Karpas-422 (cell line): ENCODE results near the gene CFAP99. TPM values are rescaled to one million over a fixed set of nuclear protein-coding genes. Genes with fewer than 3 reads are reported as not detected.

Experiments used
- DNase-seq: peaks from one replicate; pipeline ENCODE4 v3.0.0-alpha.2; 2015
- H2AFZ ChIP-seq: fragments of 200-600 bp; sonication (generic); 2 replicates; pipeline ENCODE4 v1.6.1; 2014; ENCODE audit warnings: antibody characterized with exemption, low read length, mixed read lengths
- H3K27ac ChIP-seq: fragments of 200-600 bp; sonication (generic); 2 replicates; pipeline ENCODE4 v1.5.1; 2014; ENCODE audit warnings: mild to moderate bottlenecking, low read length, moderate library complexity
- H3K27me3 ChIP-seq: fragments of 200-600 bp; sonication (generic); 2 replicates; pipeline ENCODE4 v1.6.1; 2014; ENCODE audit warnings: low read length, mixed read lengths
- H3K36me3 ChIP-seq: fragments of 200-600 bp; sonication (generic); 2 replicates; pipeline ENCODE4 v1.6.1; 2014; ENCODE audit warnings: low read length, mixed read lengths; ENCODE audit not compliant: insufficient read depth
- H3K4me1 ChIP-seq: fragments of 200-600 bp; sonication (generic); 2 replicates; pipeline ENCODE4 v1.6.1; 2014; ENCODE audit warnings: mild to moderate bottlenecking, low read length, mixed read lengths
- H3K4me2 ChIP-seq: fragments of 200-600 bp; sonication (generic); 2 replicates; pipeline ENCODE4 v1.6.1; 2014; ENCODE audit warnings: low read length, low read depth, mild to moderate bottlenecking; ENCODE audit not compliant: poor library complexity, severe bottlenecking
- H3K4me3 ChIP-seq: fragments of 200-600 bp; sonication (generic); 2 replicates; pipeline ENCODE4 v1.5.1; 2014; ENCODE audit warnings: mild to moderate bottlenecking, antibody characterized with exemption, low read length, mixed read lengths
- H3K79me2 ChIP-seq: fragments of 200-600 bp; sonication (generic); 2 replicates; pipeline ENCODE4 v1.6.1; 2014; ENCODE audit warnings: mild to moderate bottlenecking, low read length, mixed read lengths
- H3K9ac ChIP-seq: fragments of 200-600 bp; sonication (generic); 2 replicates; pipeline ENCODE4 v1.6.0; 2014; ENCODE audit warnings: low read length
- H3K9me2 ChIP-seq: fragments of 200-600 bp; sonication (generic), shearing (Covaris generic); replicated peaks from 2 replicates; pipeline ENCODE4 v1.6.0; 2014; ENCODE audit warnings: mild to moderate bottlenecking, low read length, moderate library complexity; ENCODE audit not compliant: insufficient read depth
- H3K9me3 ChIP-seq: fragments of 300-700, 200-600 bp; sonication (generic); 2 replicates; pipeline ENCODE4 v1.6.1; 2014; ENCODE audit warnings: low read length, mixed read lengths
- H4K20me1 ChIP-seq: fragments of 200-600 bp; sonication (generic); 2 replicates; pipeline ENCODE4 v1.6.1; 2014; ENCODE audit warnings: mild to moderate bottlenecking, antibody characterized with exemption, low read length, low read depth; ENCODE audit not compliant: insufficient read depth
- total RNA-seq: library from RNA; depleted of rRNA; stranded (reverse); fragments of >200 nt; shearing (Covaris generic); gene quantifications from 2 replicates; pipeline ENCODE4 v1.2.3, GENCODE V29; 2014; ENCODE audit warnings: low replicate concordance; rRNA removed

CFAP99 gene
- total RNA-seq, 1 experiment from 2014 or later: 0.67 TPM

GRCh38 chr4:2507855-2508254, 89.1 kb downstream of the CFAP99 start:
- Histone ChIP-seq H3K4me2 (no peak overlapping the region), H3K36me3 (peaks cover 44% of the 10 kb centered on the region), H3K9me3 (no peaks in the 10 kb centered on the region), H3K79me2 (peaks cover 45% of the 10 kb centered on the region), H3K4me3 (no peak overlapping the region), H3K27ac (no peak overlapping the region), H4K20me1 (peaks cover 36% of the 10 kb centered on the region), H3K9me2 (no peaks in the 10 kb centered on the region), H3K4me1 (no peaks in the 10 kb centered on the region), H2AFZ (no peak overlapping the region), H3K9ac (no peak overlapping the region), H3K27me3 (no peaks in the 10 kb centered on the region)
- no peak for DNase-seq

GRCh38 chr4:2510351-2511259, 91.8 kb downstream of the CFAP99 start:
- Histone ChIP-seq H3K36me3 (peaks cover 45% of the 10 kb centered on the region), H3K79me2 (peaks cover 27% of the 10 kb centered on the region), H2AFZ (no peak overlapping the region), H3K4me1 (no peaks in the 10 kb centered on the region), H3K9me3 (no peaks in the 10 kb centered on the region), H3K4me3 (no peak overlapping the region), H3K9me2 (no peaks in the 10 kb centered on the region), H3K4me2 (no peak overlapping the region), H4K20me1 (peaks cover 29% of the 10 kb centered on the region), H3K27ac (no peak overlapping the region), H3K27me3 (no peaks in the 10 kb centered on the region), H3K9ac (no peak overlapping the region)
- no peak for DNase-seq

- peaks cover 17% of the 10 kb centered on the region for H3K79me2 ChIP-seq
- H3K9ac ChIP-seq: no peak overlapping the region
- no peak overlapping the region for H3K4me3 ChIP-seq
- H3K27ac ChIP-seq: no peak overlapping the region
- no peaks in the 10 kb centered on the region for H3K4me1 ChIP-seq
- H3K9me2 ChIP-seq: no peaks in the 10 kb centered on the region
- no peaks in the 10 kb centered on the region for H3K27me3 ChIP-seq
- H3K9me3 ChIP-seq: no peaks in the 10 kb centered on the region
- no peak overlapping the region for H3K4me2 ChIP-seq
- peaks cover 23% of the 10 kb centered on the region for H4K20me1 ChIP-seq
- H2AFZ ChIP-seq: no peak overlapping the region
- DNase-seq: no peak
- peaks cover 45% of the 10 kb centered on the region for H3K36me3 ChIP-seq
Observed at GRCh38 chr4:2511645-2512131, 92.9 kb downstream of the CFAP99 start.

Other genes with a start within 250 kb of the CFAP99 start
- gene HAUS3, start 176.8 kb upstream of the CFAP99 start, total RNA-seq: 13.7 and 14.6 TPM in 2 replicates
- 2.7 and 4.3 TPM in 2 replicates for gene POLN, start 176.8 kb upstream of the CFAP99 start, total RNA-seq
- gene MXD4, start 156.8 kb upstream of the CFAP99 start, total RNA-seq: 33.2 and 73.9 TPM in 2 replicates
- 2.0 TPM in 2 replicates for gene ZFYVE28, start 310 bp upstream of the CFAP99 start, total RNA-seq
- gene RNF4, start 50.2 kb downstream of the CFAP99 start, total RNA-seq: 67.6 and 84.8 TPM in 2 replicates
- 28.0 and 38.8 TPM in 2 replicates for gene FAM193A, start 117.7 kb downstream of the CFAP99 start, total RNA-seq